SK-N-DZ (cell line): ENCODE measurements around the gene UST.
"Not testable (repeated sequence)": the region's sequence is repeated elsewhere in the genome, so short reads cannot be mapped to it uniquely, and the experiment has no call there.

ENCODE experiments used
- DNase-seq: peaks from one replicate; pipeline ENCODE4 v3.0.0-alpha.2; 2015; ENCODE audit warnings: low spot score

UST gene

DNA sequence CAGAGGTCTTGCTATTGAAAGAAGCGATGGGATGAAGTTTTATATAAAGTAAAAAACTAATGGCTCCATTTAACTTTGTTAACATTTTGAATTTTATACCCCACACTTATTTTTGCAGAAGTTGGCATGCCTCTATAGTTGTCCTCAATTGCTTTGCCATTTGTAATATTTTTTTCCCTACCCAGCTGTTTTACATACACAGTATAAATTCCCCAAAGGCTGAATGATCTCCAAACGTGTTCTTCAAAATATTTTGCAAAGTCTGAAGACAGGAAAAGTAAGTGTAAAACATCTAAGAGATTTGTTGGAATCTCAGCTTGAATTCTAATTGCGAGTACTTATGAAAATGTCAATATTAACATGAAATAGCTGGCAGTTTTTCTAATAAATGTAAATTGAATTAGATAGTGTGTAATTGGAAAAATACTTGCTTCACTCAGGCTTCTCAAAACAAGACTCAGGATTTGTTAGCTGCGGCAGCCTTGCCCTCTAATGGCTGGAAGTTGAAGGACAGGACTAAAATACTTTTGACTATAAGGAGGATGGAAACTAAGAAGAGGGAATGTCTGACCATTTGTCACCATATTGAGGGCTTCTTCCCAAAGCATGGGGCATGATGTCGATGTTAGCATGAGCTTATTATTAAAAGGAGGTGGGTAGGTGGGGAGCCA, 226.8 kb downstream of the UST start:
- DNase-seq, result no peak

- DNase-seq, result no peak
Measured at GRCh38 chr6:148974351-148974750, 227.5 kb downstream of the UST start.

DNA sequence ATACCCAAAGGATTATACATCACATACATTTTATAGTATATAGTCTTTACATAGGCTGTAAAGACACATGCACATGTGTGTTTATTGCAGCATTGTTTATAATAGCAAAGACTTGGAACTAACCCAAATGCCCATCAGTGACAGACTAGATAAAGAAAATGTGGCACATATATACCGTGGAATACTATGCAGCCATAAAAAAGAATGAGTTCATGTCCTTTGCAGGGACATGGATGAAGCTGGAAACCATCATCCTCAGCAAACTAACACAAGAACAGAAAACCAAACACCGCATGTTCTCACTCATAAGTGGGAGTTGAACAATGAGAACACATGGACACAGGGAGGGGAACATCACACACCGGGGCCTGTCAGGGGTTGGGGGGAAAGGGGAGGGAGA, 231.5 kb downstream of the UST start:
- DNase-seq, result not testable (repeated sequence)

DNA sequence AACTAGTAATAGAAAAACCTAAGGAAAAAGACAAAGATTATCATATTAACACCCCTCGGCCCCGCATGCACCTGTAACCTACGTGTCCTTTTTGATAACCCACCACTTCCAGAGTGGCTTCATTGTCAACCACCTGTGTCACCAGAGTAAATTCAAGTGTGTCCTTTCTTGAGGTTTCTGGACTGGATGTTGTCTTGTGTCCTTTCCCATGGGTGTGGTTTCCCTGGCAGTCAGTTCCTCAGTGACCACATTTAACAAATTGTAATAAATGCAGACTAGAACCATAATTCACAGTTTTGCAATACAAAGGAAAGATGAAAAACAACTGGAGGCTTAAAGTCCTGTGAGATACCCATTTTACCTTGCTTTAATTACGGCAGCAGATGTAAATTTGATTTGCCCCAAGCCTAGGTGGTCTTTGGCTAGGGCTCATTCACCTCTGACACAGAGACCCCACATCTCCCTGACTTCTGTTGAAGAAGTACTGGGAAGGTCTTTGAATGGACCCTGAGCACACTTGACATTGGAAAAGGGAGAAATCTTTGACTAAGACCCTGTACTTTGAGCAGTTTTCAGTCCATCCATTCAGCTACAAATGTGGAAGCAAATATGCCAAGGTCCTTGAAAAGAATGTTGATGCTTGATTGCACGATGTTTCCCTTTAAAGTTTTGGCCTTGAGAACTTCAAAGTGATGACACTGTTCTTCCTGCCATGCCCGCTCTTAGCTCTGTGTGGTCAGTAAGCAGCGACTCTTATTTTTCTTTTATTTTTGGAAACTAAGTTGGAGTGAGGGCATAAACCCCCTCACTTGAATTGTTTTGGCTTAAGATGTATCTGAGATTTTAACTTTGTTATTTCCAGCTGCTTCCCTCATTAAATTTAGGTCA, 232.4 kb downstream of the UST start:
- DNase-seq, result no peak

DNA sequence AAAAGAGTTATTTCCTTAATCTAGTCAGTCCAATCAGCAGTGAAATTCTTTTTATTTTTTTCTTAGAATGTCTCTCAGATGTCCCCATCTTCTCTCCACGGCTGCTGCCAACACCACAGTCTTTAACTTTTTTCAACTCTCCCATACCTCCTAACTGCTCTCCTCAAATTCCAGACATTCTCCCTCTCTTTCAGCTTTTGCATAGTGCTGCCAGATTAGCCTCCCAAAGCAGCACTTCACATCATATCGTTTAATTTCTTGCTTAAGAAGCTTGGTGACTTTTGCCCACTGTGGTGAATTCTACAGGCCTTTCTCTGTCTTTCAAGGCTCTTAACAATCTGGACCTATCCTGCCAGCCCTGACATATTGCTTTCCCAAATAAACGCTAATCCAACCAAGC, 233.4 kb downstream of the UST start:
- no peak for DNase-seq

DNA sequence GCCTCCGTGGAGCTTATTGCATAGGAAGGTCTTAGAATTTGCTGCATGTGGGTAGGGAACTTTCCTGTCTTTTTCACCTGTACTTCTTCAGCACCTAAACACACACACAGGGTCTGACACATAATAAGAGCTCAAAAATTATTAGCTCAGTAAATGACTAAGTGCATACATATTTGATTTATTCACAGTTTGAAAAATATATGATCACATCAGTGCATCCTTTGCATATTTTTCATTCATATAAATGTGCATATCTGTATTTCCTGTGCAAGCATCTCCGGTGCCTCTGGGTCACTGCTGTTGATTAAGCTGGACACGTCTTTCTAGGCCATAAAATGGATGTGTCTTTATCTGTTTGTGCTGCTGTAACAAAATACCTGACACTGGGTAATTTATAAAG, 234.7 kb downstream of the UST start:
- DNase-seq, result no peak

- no peak for DNase-seq
Measured at GRCh38 chr6:148983101-148983761, 236.4 kb downstream of the UST start.

DNA sequence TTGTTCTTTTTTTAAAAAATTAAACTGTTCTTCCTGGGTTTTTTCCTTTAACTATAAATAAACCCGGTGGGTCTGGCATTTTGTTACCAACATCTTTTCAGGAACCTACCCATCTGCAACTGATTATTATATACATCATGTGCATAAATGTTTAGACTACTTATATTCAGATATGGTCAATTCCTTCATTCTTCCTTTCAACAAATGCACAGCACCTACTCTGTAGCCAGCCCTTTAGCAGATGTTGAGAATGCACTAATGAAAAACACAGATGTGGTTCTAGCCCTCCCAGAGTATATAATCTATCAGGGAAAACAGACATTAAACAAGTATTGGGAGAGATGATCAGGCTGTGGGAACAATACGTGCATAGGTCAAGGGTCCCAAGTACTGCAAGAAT, 237.1 kb downstream of the UST start:
- DNase-seq, result no peak

- DNase-seq, result no peak
Measured at GRCh38 chr6:148984531-148985056, 237.8 kb downstream of the UST start.

DNA sequence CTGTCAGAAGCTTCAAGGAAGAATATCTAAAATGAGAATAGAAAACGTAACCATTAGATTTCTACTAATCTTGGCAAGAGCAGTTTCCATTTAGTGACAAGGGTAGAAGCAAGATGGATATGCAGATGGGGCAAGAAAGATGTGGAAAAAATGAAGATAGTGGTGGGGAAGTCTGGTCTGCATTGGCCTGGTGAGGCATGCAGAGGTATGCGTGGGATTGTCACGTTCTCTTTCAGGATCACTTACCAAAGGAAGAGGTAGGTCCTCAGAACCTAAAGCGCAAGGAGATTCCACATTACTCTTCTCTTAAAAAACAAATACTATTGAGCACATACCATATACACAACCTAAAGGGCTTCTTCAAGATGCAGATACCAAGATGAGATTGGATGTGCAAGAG, 238.7 kb downstream of the UST start:
- DNase-seq, result no peak

DNA sequence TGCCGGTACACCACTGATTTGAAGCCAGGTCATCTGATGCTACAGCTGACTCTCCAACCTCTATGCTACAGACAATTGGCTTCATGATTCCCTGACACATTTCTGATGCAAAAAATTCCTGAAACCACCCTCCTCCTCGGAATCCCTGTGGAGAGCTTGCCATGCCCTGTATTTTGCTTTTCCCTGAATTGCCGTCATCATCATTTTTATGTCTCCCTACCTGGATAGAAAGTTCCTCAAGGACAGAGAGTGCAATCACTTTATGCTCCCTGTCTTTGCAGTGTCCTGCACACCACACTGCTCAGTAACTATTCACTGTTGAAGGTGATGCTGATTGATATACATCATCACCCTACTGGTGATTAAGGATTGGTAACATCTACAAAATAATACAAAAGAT, 239.8 kb downstream of the UST start:
- no peak for DNase-seq

DNA sequence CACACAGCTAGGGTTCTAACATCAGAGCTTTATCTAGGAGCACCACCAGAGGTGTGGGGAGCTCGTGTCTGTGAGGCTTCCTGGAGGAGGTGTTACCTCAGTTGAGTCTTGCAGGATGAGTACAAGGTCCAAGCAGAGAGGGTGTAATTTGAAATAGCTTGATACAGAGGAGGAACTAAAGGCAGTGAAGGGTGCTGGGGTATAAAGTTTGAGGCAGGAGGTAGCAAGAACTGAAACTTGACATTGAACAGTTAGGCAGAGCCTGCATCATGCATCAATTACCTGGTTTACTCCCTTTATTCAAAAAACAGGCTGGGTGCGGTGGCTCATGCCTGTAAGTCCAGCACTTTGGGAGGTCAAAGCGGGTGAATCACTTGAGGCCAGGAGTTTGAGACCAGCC, 241.2 kb downstream of the UST start:
- no peak for DNase-seq

GRCh38 chr6:148989585-148989984, 242.8 kb downstream of the UST start:
- no peak for DNase-seq

DNA sequence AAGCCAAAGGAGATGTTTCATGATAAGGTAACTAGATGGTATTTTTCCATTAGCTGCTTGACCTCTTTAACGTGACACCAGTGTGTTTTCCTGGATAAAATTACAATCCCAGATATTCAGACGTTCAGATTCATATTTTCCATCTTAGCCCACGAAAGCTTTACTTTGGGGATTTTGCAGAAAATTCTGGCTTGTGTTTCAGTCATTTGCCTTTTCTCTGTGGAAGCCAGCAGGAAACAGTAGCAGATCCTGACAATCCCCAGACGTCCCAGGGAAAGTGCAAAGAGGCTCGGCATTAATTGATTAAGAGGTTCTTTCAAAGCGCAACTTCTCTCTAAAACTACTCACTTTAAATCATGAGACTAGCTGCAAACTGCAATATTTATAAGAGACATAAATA, 243.6 kb downstream of the UST start:
- DNase-seq, result no peak

GRCh38 chr6:148996815-148997214, 250.0 kb downstream of the UST start:
- DNase-seq, result no peak

DNA sequence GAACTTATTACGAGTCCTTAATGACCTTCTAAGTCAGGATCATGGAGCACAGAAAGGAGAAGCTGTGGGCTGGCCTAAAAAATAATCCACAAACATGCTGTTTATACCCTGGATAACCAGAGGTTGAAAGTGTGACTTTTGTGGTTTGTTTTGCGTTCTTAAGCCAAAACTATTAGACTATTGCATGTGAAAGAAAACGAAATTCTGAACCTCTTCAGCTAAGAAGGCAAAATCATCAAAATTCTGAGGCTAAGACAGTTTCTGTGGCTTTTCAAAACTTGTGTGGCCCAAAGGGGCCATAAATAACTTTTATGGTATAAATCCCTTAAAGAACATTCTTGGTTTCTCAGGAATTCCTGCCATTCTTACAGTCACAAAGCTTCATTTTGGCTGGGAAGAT, 251.0 kb downstream of the UST start:
- DNase-seq, result no peak

GRCh38 chr6:148998704-148999103, 251.9 kb downstream of the UST start:
- DNase-seq, result no peak

- no peak for DNase-seq
Measured at GRCh38 chr6:148999501-148999900, 252.7 kb downstream of the UST start.

- no peak for DNase-seq
Measured at GRCh38 chr6:148999929-149000468, 253.2 kb downstream of the UST start.

- DNase-seq, result no peak
Measured at GRCh38 chr6:149001422-149001821, 254.6 kb downstream of the UST start.

GRCh38 chr6:149003560-149003959, 256.7 kb downstream of the UST start:
- DNase-seq, result no peak

DNA sequence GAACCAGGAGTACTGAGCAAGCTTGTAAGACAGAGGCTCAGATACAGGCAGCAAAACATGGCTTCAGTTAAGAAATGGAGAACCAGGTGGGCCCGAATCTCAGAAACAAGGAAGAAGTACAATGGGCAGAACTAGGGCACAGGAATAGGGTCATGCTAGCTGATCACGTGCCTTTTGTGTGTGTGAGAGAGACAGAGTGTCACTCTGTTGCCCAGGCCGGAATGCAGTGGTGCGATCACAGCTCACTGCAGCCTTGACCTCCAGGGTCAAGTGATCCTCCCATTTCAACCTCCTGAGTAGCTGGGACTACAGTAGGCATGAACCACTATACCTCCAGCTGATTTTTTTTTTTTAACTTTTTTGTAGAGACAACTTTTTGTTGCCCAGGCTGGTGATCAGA, 257.8 kb downstream of the UST start:
- no peak for DNase-seq
